Activated CD8-positive, alpha-beta memory T cell treated with anti-CD3 and anti-CD28 coated beads, Interleukin-2, amount 50 U/mL, for 1 hour (primary cell): ENCODE measurements around the gene PITX1.

ENCODE experiments used
- DNase-seq: peaks from one replicate; pipeline ENCODE4 v3.0.0-alpha.2; 2020; ENCODE audit errors: extremely low read depth

PITX1 gene

DNA sequence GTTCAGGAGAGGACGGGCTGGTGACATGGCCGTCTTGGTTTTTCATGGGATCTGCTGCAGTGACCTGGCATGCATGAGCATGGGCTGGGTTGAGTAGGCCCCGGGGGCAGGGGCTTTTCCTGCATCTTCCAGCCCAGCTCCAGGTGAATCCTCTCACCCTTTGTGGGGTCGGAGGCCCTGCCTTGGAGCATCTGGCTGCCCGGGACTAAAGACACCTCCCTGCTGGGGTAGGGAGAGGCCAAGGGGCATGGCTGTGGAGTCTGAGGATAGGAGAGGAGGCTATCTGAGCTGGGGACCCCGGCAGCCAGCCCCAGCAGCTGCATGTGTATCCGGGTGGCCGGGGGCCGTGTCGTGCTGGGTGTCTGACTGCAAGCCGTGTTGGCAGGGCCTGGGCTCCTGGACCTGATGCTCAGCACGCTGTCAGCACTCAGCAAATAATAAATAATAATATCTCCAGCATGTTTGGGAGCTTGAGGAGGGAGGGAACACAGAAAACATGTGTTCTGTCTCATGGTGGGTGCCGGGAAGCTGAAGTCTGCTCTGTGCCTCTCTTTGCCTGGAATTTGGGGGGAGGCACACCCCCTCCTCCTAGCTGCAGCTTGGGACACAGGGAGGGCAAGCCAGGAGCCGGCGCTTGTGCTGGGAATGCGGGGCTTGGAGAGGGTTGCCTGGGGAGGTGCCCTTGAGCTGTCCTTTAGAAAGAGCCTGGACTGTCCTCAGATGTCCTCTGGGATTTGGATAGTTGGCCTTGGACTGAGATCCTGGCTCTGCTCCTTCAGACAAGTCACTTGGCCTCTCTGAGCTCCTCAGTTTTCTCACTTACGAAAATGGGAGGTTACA is 28.4 kb upstream of the PITX1 start:
- no peak for DNase-seq

DNA sequence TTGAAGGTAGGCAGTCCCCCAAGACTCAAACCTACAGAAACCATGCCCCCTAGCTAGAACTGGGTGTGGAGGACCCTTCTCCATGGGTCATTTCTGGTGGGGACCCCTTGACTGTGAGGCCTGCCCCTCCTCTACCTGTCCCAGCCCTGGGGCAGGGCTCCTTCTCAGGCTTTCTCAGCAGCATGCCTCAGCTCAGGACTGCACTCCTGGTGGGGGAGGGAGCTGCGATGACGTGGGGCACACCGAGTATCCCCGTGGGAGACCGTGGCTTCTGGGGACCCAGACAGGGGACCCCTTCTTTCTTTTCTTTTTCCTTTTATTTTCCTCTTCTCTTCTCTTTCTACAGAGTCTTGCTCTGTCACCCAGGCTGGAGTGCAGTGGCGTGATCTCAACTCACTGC is 27.0 kb upstream of the PITX1 start:
- no peak for DNase-seq

DNA sequence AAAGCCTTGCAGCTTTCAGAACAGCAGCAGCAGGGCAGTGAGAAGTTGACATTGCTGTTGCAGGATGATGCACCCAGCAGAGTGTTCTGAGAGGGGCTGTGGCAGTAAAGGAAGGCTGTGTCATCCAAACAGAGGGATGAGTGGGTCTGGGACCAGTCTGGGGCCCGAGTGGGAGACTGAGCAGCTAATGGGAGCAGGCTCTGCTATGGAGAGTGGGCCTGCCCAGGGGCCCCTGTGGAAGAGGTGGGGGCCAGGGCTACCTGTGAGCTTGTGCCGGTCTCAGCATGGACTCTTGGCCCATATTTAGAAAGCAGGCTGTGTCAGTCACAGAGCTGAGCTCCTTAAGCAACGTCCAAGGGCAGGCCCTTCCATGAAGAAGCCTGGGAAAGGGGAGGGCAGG is 26.0 kb upstream of the PITX1 start:
- DNase-seq: no peak

DNA sequence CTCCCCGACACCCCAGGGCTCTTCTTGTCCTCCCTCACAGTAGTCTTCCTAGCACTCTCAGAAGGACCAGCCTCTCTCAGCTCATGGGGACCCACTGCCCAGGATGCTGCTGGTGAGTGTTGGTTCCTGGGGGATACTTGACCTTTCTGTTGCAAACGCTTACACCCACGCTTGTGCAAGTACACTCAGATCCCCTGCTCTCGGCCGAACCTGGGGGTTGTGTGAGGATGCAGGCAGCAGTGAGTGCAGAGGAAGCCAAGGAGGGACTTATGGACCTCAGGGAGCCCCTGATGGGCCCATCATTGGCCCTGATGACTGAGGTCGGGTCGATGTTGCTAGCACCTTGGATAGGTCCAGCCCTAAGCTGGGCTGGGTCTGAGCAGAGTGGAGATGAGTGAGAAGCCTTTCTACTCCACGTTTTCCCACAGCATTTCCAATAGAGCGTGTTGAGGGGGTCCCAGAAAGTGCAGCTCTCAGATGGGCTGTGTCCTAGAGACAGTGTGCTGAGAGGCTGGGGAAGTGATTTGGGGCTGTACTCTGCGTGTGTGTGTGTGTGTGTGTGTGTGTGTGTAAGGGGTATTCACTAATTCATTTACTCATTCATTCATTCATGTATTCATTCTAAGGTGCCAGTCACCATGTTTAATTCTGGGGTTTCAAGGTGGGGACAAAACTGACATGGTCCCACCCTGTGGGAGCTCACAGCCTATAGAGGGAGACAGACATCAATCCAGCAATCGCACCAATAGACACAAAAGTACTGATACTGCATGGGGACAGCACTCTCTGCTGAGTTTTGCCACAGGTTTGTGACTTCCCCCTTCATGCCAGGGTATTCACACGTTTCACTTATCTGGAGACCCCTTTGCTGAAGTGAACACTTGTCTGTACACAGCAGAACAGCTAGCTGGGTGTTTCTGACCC is 25.2 kb upstream of the PITX1 start:
- DNase-seq: no peak

DNA sequence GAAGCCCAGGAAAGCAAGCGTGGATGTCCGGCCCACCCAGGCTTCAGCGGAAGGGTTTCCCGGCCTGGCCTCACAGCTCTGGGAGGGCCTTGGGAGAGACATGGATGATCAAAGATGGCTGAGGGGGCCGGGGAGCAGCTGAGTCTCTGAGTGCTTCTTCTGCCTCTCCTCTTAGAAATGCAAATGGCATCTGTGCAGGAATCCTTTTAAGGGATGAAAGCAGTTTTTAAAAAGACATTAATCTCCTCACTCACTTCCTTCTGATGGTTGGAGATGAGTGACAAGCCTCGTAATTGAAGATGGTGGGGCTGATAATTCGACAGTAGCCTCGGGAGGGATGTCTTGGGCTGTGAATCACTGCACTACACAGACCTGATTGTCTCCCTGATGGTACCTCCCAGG is 24.3 kb upstream of the PITX1 start:
- no peak for DNase-seq

DNA sequence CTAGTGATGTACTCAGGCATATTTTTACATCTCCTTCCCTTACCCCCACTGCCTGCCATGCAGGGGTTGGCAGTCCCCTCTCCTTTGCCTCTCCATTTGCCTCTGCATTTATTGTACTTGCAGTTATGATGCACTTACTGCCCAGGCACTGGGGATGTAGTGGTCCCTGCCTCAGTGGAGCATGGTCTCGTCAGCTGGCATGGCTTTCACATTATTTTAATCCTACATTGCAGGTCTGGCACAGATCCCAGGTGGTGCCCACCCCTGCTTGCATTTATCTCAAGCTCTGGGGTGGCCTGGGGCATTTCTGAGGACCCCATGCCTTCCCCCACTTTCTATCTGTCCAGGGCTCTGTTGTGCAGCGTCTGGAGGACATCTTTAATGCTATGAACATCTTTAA is 23.2 kb upstream of the PITX1 start:
- no peak for DNase-seq

DNA sequence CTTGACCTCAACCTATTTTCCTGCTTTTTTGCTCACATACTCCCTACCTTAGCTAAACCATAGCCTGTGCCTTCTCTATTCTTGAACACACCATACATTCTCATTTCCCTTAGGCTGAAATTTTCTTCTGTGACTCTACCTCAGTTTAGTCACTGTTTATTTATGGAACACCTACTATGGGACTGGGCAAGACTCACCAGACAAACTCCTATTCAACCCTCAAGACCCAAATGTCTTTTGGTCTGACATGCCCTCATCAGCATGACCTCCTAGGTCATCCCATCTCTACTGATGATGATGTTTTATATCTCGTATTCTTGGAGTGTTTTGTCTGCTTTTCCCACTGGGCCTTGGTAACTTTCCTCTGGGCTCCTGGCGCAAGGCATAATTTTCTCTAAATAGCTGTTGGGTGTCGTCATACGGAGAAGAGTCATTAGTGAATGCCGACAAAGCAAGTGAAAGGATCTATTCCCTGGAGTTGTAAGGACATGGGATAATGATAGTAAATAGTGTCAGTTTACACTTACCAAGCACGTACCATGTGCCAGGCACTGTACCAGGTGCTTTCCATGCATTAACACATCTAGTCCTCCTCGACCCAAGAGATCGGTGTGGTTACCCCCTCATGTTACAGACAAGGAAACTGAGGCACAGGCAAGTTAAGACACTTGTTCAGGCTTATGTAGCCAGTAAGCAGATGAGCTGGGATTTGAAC is 22.4 kb upstream of the PITX1 start:
- no peak for DNase-seq

DNA sequence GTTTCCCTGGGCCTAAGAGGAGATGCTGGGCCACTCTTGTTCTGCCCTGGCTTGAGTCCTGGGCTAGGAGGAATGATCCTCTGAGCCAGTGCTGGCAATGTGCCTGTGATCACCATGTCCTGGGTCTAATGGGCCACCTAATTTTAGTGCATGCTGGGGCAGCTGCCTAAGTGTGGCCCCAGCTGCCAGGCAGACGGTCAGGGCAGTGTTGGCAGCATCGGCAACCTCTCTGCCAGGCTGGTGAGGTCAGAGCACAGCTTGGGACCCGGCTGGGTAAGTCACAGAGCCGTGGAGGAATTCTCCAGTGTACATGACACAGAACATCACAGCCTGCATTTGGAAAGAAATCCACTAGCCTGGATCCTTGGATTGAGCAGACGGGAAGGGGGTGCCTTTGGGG is 21.4 kb upstream of the PITX1 start:
- DNase-seq: no peak

DNA sequence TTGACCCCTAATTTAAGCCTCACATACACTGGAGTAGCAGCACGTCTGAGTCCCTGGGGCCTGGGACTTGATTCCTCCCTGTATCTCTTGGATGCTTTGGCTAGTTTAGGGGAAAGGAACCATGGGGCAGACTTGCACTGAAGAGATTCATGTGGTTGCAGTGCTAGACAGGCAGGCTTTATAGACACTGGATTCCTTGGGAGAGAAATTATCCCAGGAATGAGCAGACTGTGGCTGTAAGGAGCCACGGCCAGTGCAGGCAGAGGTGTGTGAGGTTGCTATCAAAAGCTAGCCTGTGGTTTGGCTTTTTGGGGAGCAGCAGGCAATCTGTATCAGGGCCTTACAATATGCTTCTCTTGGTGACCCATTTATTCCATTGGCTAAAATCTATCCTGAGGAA is 20.5 kb upstream of the PITX1 start:
- no peak for DNase-seq

DNA sequence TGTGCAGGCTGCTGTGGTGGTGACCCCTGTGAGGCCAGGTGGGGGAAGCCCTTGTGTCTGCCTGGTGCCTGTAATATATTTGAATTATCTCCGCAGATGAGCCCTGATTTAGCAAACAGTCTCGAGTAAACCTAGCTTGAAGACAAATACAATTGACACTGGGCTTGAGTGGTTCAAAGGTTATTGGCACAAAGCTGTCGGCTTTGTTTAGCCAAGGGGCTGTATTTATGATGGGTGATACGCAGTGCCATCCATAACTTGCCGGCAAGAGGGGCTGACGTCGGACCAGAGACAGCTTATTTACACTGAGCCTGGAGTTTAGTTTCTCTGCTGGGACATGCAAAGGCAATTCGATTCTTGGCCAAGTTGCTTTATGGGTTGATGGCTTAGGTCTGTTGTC is 20.0 kb upstream of the PITX1 start:
- DNase-seq: no peak

DNA sequence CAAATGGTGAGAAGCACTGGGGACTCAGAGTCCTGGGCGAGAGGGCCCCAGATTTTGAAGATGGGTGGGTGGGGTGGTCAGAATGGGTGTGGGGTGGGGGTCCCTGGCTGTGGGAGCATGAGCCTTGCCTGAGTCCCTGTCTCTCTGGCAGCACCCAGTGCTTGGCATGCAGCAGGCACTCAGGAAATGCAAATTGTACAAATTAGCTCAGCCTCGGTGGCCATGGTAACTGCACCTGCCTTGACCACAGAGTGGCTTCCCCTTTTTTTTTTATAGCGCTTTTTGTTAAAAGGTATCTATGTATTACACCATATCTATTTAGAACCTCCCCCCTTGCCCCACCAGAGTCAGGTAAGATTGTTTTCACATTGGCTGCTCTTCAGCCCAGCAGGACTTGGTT is 19.2 kb upstream of the PITX1 start:
- DNase-seq: no peak

DNA sequence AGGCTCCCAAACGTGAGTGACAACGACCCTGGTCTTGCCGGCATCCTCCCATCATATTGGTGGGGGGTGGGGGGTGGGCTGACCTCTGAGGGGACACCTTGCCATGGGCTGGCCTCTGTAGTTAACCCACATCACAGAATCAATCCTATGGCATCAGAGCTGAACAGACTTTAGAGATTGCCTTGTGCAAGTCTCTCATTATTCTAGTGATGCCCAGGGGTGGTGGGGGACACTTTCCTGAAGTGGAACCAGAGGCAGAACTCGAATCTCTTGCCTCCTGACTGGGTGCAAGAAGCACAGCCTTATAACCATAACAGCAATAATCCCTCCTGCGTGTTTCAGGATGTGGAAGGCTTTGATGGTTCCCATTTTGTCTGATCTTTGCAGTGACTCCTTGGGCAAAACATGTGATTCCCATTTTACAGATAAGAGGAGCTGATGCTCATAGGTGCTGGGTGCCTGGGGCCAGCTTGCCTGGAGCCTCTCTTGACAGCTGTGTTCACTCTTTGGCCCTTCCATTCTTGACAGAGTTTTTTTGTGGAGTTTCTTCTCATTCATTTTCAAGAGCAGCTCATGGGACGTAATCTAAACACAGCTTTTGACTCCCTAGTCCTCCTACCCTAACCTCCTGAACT is 18.6 kb upstream of the PITX1 start:
- no peak for DNase-seq

DNA sequence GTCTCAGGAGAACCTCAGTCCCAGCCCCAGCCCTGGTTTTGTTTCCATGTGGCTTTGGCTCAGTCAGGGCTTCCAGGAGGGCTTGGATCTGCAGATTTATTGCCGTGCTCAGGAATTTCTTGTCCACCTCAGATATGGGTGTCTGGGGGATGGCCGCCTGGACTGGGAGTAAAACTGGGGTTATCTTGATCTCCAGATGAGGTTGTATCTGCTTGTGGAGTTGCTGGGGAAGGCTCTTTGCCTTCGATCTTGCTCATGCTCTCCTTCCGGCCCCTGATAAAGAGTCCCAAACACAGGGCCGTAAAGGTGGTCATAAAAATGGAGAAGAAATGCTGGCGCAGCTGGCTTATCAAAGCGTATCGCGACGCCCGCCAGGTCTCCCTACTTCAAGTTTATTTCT is 17.8 kb upstream of the PITX1 start:
- DNase-seq: no peak

DNA sequence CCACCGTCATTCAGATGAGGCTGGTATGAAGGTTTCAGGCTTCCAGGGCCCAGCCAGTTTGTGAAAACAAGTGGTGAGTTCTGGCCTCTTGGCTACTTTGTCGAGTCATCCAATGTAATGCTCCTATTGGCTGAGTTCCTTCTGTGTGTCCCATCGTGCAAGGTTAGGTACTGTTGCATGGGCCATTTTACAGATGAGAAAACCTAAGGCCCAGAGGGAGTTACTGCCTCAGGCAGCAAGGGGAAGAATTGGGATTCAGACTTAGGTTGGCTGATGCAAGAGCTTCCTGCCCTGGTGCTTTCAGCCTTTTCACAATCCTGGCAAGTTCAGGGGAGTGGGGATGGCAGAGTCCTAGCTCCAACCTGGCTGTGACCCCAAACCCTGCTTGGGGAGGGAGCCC is 17.4 kb upstream of the PITX1 start:
- no peak for DNase-seq

DNA sequence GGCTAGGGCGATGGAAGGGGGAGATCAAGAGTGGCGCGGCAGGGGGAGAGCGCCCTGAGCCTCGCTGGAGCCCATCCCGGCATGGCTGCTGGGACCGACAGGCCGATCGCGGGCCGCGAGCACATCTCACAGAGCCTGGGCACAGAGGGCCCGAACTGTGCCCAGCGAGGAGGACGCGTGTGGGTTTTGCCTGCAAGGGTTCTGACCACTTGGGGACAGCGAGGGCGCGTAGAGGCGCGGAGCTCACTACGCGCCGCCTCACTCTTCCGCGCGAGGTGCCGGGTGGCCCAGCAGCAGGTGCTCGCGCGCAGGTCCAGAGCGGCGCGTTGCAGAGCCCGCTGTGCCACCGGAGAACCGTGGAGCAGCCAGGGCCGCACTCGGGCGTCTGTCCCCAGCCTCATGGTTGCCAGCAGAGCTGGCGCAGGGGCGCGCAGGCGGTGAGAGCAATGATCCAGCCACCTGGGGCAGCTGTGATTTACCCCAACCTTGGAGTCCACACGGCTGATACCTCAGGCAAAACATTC is 16.3 kb upstream of the PITX1 start:
- no peak for DNase-seq

DNA sequence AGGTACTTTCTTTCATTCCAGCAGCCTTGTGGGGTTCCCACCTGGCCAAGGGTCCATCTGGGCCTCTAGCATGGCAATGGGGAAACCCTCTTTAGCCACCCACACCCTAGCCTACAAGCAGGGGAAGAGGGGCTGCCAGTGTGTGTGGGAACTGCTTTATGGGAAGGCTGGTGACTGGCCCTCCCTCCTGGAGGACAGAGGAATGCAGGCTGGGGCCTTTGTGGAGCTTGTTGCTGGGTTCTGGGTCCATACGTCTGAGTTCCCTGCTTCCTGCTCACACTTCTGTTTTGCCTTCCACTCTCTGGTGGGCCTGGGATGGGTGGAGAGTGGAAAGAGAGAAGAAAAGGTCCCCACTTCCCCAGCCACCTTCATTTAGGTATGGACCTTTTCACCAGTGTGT is 14.9 kb upstream of the PITX1 start:
- no peak for DNase-seq

DNA sequence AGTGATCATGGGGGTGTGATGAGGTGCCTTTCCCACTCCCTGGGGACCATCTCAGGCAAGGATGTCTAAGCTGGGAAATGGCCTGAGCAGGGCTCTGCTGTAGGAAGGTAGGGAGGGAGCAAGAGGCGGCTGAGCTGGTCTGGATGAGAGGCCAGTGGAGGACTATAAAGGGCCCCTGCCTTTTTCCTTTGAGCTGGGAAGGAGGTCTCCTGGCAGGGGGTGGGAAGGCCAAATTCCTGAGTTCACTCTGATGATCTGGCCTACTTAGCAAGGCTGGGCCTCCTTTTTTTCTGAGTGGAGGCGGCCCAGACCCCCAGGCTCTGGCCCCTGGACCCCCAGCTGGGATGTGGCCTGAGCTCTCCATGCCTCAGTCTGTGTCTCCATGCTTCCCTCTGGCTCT is 14.3 kb upstream of the PITX1 start:
- no peak for DNase-seq

DNA sequence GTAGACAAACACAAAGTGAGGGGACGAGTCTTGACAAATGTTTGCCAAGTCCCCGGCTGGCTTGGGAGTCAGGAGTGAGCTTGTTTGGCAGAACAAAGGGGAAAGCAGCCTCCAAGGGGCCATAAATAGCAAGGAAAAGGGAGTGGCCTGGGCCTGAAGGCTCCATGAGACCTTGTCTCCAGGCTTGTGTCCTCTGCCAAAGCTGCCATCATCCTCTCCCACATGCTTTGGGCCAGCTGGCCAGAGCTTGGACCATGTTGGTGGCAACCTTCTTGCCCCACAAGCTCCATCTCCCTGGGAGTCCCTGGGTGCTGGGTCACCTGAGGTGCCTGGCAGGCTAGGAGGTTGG is 13.3 kb upstream of the PITX1 start:
- DNase-seq: no peak

DNA sequence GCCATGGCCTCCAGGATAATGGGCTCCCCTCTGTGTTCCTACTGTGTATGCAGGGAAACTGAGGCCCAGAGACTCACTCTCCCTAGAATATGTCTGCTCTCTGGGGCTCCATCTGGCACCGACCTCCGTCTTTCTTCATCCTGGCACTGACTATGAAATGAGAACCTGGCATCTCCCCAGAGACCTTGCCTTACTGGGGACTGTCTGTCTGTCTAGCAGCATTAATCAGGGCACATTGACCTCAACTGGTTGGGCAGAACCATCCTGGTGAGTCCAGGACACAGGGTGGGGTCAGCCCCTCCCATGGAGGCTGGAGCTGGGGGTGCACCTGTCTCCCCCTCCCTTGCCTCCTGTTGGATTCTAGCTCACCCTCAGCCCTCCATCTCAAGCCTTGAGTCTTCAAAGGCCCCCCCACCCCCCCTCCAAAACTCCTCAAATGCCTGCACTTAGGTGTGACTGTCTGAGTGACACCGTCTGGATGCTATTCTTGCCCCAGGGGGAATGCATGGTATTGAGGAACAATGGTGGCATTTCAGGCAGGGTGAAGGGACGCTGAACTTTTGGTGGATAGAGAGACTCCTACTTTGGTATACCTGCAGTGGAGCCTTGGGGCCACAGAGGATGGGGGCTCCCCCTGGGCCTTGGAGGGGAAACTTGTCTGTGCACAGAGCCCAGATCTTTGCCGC is 12.8 kb upstream of the PITX1 start:
- DNase-seq: no peak

DNA sequence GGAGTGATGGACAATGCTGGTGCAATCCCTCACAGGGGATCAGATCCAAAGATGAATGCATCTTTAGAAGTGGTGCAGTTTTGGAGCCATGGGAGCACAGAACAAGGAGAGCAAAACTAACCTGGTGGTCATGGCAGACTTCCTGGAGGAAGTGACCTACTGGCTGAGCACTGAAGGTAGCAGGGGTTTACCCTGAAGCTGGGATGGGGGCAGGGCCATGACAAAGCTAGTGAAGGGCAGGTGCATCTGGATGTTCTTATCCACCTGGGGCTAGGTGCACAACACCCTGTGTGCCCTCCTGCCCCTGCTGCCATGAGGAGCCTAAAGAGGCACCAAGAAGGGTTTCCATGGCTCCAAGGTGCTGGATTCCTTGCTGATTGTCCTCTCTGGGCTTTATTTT is 11.5 kb upstream of the PITX1 start:
- no peak for DNase-seq

DNA sequence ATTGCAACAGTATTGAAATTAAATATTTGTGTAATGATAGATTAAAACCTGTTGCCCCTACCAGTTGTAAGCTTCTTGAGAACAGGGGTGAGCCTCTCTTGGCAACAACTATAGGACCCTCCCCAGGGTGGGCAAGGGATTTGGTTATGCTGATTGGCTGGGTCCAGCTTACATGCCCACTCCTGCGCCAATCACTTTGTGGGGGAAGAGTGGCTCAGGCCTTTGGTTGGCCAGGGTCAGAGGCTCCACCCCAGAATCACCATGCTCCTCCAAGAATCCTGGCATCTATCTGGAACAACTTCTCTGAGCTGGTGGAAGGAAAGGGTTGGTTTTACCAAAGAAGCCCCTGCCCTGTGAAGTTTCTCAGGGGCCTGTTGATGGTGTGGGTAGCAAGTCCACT is 8.6 kb upstream of the PITX1 start:
- no peak for DNase-seq
